ENCODE results near the gene IAH1.

IAH1 gene, protein sequence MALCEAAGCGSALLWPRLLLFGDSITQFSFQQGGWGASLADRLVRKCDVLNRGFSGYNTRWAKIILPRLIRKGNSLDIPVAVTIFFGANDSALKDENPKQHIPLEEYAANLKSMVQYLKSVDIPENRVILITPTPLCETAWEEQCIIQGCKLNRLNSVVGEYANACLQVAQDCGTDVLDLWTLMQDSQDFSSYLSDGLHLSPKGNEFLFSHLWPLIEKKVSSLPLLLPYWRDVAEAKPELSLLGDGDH

DNA sequence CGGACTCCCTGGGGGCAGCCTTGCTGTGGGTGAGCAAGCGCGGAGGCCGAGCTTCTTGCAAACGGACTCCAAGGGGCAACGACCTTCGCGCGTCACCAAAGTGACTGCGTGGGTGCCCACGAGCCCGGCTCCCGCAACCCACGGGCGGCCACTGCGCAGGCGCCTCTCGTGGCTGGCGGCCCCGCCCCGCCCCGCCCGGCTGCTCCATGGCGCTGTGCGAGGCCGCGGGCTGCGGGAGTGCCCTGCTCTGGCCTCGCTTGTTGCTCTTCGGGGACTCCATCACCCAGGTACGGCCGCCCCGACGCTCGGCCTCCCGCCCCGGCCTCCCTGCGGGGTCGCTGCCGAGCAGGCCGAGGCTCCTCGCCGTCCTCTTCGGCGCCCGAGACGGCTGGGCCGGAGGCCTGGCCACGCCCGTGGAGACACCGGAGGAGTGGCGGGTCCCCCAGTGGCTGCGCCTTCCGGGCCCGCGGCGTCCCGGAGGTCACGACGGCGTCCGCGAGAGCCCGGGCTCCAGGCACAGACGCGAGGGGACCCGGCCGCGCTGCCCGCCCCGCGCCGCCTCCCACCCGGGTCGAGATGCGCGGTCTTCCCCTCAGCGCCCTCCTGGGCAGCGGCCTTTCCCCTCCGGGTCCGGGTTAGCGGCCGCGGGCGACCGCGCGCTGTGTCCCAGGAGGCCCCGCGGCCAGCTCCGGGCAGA is at the start of gene IAH1:
Gene IAH1, plus strand, starts transcription at position 191 of the 697 bp plus-strand sequence. Its CDS starts 16 bp downstream, at position 207.
- Mint-ChIP-seq H3K27ac (peak within 1 kb of the TSS; percentile 91), H3K36me3 (peaks cover 36% of the 10 kb centered on the region), H3K27me3 (no peaks in the 10 kb centered on the region), H3K9me3 (no peaks in the 10 kb centered on the region), H3K4me1 (peaks cover 49% of the 10 kb centered on the region), H3K4me3 (peak within 1 kb of the TSS; percentile 80)
- ATAC-seq, result peak; percentile 90

DNA sequence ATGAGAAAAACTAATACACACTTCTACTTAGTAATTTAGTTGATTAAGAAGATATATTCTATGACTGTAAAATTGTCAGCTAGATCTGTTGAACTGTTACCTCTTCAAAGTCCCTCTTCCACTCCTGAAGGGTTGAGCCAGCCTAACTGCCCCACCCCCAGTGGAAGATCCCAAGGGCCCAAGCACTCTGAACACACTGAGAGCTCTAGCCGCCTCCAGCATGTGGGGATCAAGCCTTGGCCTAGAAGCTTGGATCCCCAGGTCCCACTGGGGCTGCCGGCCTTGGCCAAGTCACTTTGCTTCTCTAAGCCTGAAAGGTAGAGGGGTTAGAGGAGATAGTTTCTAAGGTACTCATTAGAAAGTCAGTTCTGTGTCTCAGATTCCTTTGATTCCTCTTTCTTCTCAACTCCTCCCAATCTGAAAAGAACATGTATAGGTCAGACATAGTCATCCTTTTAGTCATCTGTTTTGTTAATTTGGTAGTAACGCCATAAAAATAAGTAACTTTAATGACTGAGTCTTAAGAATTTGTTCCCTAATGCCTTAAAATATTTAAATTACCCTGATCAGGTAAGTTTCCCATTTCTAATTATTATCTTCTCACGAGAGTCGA is 45.3 kb upstream of the IAH1 start:
- H3K9me3 Mint-ChIP-seq, result no peaks in the 10 kb centered on the region
- no peak overlapping the region for H3K27ac Mint-ChIP-seq
- H3K27me3 Mint-ChIP-seq, result no peaks in the 10 kb centered on the region
- ATAC-seq, result no peak
- no peak overlapping the region for H3K4me3 Mint-ChIP-seq
- H3K36me3 Mint-ChIP-seq, result peaks cover 42% of the 10 kb centered on the region
- peaks cover 7% of the 10 kb centered on the region for H3K4me1 Mint-ChIP-seq

- H3K4me1 Mint-ChIP-seq, result peaks cover 7% of the 10 kb centered on the region
- no peaks in the 10 kb centered on the region for H3K27me3 Mint-ChIP-seq
- no peaks in the 10 kb centered on the region for H3K9me3 Mint-ChIP-seq
- no peak overlapping the region for H3K4me3 Mint-ChIP-seq
- ATAC-seq, result no peak
- H3K27ac Mint-ChIP-seq, result no peak overlapping the region
- peaks cover 50% of the 10 kb centered on the region for H3K36me3 Mint-ChIP-seq
Observed at GRCh38 chr2:9430316-9431293, 43.7 kb upstream of the IAH1 start.

DNA sequence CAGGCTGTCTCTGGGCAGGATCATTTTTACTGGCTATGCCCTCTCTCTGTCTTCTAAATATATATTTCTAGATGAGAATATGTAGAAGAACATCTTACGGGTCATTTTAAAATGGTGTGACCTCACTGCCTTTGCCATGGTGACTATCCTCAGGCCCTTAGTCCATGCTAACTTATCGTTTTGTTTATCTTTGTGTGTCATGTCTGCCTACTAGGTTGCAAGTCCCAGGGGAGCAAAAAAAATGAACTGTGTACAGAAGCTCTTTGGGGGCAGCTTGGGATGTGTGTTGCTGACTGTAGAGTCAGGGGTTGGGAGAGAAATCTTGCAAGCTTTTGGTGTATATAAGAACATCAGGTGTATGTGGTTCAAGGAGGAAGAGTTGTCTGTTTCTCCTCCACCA is 39.9 kb upstream of the IAH1 start:
- no peak for ATAC-seq
- Mint-ChIP-seq H3K4me3 (no peak overlapping the region), H3K4me1 (peaks cover 7% of the 10 kb centered on the region), H3K9me3 (no peaks in the 10 kb centered on the region), H3K27me3 (no peaks in the 10 kb centered on the region), H3K27ac (no peak overlapping the region), H3K36me3 (peaks cover 63% of the 10 kb centered on the region)

DNA sequence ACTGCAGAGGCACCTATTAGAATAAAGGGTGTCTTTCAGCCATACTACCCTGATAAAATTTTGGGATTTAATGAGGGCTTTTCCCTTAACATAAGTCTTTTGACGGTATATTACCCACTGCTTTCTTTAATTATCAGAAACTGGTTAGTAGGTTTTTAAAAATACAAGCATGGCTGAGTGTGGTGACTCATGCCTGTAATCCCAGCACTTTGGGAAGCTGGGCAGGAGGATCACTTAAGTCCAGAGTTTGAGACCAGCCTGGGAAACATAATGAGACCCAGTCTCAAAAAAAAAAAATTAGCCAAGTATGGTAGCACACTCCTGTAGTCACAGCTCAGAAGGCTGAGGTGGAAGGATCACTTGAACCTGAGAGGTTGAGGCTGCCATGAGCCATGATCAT is 34.8 kb upstream of the IAH1 start:
- peaks cover 52% of the 10 kb centered on the region for H3K36me3 Mint-ChIP-seq
- ATAC-seq, result no peak
- no peaks in the 10 kb centered on the region for H3K9me3 Mint-ChIP-seq
- no peak overlapping the region for H3K4me3 Mint-ChIP-seq
- H3K27me3 Mint-ChIP-seq, result no peaks in the 10 kb centered on the region
- H3K27ac Mint-ChIP-seq, result no peak overlapping the region
- no peaks in the 10 kb centered on the region for H3K4me1 Mint-ChIP-seq

DNA sequence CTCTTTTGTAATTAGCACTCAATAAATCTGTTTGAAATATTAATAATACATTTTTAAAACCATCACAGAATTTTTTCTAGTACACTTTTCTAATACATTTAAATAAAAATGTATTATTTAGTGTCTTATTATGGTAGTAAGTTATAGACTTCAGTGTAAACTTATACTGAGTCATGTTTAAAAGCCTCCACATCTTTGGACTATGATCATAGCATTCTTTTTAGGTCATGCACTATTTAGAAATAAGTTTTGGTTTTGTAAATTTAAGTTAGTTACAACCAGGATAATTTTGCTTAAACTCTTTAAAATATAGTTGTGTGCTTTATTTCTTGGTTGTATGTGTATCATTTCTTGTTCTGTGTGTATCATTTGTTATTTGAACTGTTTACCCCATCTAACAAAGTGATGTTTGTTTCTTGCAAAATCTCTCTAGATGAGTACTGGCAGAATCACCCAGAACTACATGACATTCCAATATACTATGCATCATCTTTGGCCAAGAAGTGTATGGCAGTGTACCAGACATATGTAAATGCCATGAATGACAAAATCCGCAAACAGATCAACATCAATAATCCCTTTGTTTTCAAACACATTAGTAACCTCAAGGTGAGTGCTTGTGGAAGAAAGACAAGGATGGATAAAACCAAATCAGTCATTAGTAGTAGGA is 34.2 kb upstream of the IAH1 start:
- Mint-ChIP-seq H3K9me3 (no peaks in the 10 kb centered on the region), H3K27me3 (no peaks in the 10 kb centered on the region), H3K4me1 (no peaks in the 10 kb centered on the region), H3K4me3 (no peak overlapping the region), H3K36me3 (peaks cover 54% of the 10 kb centered on the region), H3K27ac (no peak overlapping the region)
- ATAC-seq, result no peak

DNA sequence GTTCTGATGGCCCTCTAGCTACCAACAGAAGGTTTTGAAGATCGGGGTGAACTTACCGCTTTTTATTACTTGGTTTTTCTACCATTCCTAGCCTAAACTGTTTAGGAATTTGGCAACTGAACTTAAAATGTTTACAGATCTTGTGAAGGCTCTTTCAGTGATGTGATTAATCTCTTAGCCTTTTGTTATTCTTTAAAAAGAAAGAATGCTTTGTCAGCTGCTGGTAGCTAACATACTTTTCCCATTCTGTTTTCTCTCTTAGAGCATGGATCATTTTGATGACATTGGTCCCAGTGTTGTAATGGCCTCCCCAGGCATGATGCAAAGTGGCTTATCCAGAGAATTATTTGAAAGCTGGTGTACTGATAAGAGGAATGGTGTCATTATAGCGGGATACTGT is 32.8 kb upstream of the IAH1 start:
- H3K27me3 Mint-ChIP-seq, result no peaks in the 10 kb centered on the region
- no peak for ATAC-seq
- H3K4me1 Mint-ChIP-seq, result no peaks in the 10 kb centered on the region
- no peak overlapping the region for H3K4me3 Mint-ChIP-seq
- no peaks in the 10 kb centered on the region for H3K9me3 Mint-ChIP-seq
- H3K36me3 Mint-ChIP-seq, result peaks cover 55% of the 10 kb centered on the region
- no peak overlapping the region for H3K27ac Mint-ChIP-seq

DNA sequence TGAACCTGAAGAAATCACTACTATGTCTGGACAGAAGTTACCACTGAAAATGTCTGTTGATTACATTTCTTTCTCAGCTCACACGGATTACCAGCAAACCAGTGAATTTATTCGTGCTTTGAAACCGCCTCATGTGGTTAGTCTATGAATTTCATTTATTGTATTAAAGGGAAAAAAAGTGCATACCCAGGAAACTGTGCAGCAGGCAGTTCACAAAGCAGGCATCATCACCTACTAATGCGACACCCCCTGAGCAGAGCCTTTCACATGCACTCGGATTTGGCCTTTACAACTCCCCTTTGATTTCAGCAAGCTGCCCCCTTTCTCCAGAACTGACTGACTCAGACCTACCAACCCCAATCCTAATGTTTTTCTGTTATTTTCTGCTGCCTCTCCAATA is 30.8 kb upstream of the IAH1 start:
- H3K27ac Mint-ChIP-seq, result no peak overlapping the region
- peaks cover 50% of the 10 kb centered on the region for H3K36me3 Mint-ChIP-seq
- no peaks in the 10 kb centered on the region for H3K9me3 Mint-ChIP-seq
- H3K4me3 Mint-ChIP-seq, result no peak overlapping the region
- no peak for ATAC-seq
- H3K4me1 Mint-ChIP-seq, result no peaks in the 10 kb centered on the region
- H3K27me3 Mint-ChIP-seq, result no peaks in the 10 kb centered on the region

- no peak overlapping the region for H3K4me3 Mint-ChIP-seq
Observed at GRCh38 chr2:9445089-9445488, 29.3 kb upstream of the IAH1 start.

DNA sequence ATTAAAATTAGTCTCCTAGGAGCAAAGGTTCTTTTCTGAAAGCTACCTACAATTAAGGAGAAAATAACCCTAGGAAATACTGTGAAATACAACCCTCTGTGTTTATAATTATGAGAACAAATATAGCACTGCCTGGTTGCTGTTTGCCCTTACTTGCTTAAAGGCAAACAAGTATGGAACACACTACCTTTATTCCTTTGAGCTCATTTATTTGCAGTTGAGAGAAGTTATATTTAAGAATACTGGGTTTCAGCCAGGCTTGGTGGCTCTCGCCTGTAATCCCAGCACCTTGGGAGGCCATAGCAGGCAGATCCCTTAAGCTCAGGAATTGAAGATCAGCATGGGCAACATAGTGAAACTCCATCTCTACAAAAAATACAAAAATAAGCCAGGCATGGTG is 23.1 kb upstream of the IAH1 start:
- no peaks in the 10 kb centered on the region for H3K9me3 Mint-ChIP-seq
- no peak overlapping the region for H3K27ac Mint-ChIP-seq
- ATAC-seq, result no peak
- no peak overlapping the region for H3K4me3 Mint-ChIP-seq
- no peaks in the 10 kb centered on the region for H3K27me3 Mint-ChIP-seq
- H3K36me3 Mint-ChIP-seq, result peaks cover 50% of the 10 kb centered on the region
- no peaks in the 10 kb centered on the region for H3K4me1 Mint-ChIP-seq

More at GRCh38 chr2:9445089-9445488, 29.3 kb upstream of the IAH1 start:
- H3K9me3 Mint-ChIP-seq, result no peaks in the 10 kb centered on the region
- no peaks in the 10 kb centered on the region for H3K4me1 Mint-ChIP-seq
- H3K27ac Mint-ChIP-seq, result no peak overlapping the region
- H3K27me3 Mint-ChIP-seq, result no peaks in the 10 kb centered on the region
- ATAC-seq, result no peak
- H3K36me3 Mint-ChIP-seq, result peaks cover 59% of the 10 kb centered on the region

DNA sequence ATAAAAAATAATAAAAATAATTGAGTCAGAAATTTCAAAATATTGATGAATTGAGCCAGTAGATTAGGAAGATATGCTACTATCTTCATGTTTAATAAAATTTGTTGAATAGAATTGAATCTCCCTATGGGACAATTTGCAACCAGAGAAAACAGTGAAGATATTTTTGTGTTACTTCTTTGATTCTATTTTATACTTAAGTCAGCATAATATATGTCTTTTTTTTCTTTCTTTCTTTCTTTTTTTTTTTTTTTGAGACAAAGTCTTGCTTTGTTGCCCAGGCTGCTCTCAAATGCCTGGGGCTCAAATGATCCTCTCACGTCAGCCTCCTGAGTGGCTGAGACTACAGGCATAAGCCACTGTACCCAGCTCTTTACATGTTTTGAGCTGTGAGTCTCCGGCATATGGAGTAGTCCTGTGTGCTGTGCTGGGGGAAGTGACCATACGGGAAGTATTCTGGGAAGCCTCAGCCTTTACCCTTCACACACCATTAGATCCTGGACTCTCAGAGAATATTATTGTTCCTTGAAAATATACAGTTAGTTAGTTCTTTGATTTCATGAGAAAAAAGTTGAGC is 13.8 kb upstream of the IAH1 start:
- Mint-ChIP-seq H3K4me1 (no peaks in the 10 kb centered on the region), H3K9me3 (no peaks in the 10 kb centered on the region)
- ATAC-seq, result no peak

DNA sequence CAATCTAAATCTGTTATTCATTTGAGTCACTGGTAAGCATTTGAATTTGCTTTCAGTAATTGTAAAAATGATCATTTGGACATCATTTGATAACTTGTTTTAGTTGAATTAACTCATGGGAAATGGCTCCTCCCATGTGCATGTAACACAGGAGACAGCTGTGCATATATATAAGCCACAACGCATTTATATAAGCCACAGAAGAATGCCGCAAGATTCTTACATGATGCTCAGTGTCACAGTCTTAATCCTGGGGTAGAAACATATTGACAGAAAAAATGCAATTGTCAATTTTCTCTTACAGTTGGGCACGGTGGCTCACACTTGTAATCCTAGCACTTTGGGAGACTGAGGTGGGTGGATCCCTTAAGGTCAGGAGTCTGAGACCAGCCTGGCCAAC is 13.3 kb upstream of the IAH1 start:
- H3K4me3 Mint-ChIP-seq, result no peak overlapping the region
- H3K27me3 Mint-ChIP-seq, result no peaks in the 10 kb centered on the region
- ATAC-seq, result no peak

More for the DNA sequence above, 13.8 kb upstream of the IAH1 start:
- H3K27ac Mint-ChIP-seq, result no peak overlapping the region
- no peaks in the 10 kb centered on the region for H3K27me3 Mint-ChIP-seq
- peaks cover 45% of the 10 kb centered on the region for H3K36me3 Mint-ChIP-seq
- H3K4me3 Mint-ChIP-seq, result no peak overlapping the region

GRCh38 chr2:9462313-9462712 is 12.0 kb upstream of the IAH1 start:
- H3K4me1 Mint-ChIP-seq, result no peaks in the 10 kb centered on the region
- H3K9me3 Mint-ChIP-seq, result no peaks in the 10 kb centered on the region
- H3K27ac Mint-ChIP-seq, result no peak overlapping the region
- ATAC-seq, result no peak
- no peaks in the 10 kb centered on the region for H3K27me3 Mint-ChIP-seq
- peaks cover 45% of the 10 kb centered on the region for H3K36me3 Mint-ChIP-seq
- H3K4me3 Mint-ChIP-seq, result no peak overlapping the region

More for the DNA sequence above, 13.3 kb upstream of the IAH1 start:
- H3K36me3 Mint-ChIP-seq, result peaks cover 47% of the 10 kb centered on the region
- H3K27ac Mint-ChIP-seq, result no peak overlapping the region
- H3K4me1 Mint-ChIP-seq, result no peaks in the 10 kb centered on the region
- no peaks in the 10 kb centered on the region for H3K9me3 Mint-ChIP-seq
